ENCODE results near the gene TPK1.

Gene TPK1

GRCh38 chr7:144519925-144520324, 315.9 kb downstream of the TPK1 start:
- DNase-seq: no peak

DNA sequence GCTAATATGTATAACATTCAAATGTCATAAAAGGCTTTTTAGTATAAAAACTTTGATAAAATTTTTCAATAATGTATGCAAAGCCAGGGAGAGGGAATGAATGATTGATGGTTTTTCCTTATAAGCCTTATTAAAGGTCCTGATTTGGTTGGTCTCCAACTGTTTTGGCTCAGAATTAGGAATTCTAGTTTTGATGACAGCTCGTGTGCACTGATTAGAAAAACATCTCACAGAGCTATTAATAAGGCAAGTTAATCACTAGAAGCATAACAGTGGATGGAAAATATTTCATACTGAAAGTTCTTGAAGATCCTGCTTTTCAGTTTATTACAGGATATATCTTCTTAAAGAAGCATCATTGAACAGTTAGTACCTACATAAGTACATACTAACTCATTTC, 317.5 kb downstream of the TPK1 start:
- no peak for DNase-seq

DNA sequence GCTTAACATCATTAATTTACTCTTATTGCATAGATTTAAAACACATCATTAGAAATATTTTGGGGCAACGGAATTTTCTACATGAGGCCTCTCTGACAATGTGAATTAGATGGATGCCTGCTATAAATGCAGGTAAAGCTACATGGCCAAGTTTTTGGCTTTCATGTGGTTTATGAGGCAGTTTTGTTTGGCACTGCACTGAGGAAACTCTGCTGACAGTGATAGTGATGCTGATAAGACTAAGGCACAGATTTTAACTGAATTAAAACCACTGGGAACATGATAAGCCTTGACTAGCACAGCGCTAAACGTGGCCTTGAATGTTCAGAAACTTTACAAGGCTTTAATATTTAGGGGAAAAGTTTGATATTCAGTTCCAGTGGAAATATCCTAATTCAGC, 318.1 kb downstream of the TPK1 start:
- DNase-seq: no peak

- DNase-seq: no peak
These were observed 318.9 kb downstream of the TPK1 start for GRCh38 chr7:144516729-144517525.

DNA sequence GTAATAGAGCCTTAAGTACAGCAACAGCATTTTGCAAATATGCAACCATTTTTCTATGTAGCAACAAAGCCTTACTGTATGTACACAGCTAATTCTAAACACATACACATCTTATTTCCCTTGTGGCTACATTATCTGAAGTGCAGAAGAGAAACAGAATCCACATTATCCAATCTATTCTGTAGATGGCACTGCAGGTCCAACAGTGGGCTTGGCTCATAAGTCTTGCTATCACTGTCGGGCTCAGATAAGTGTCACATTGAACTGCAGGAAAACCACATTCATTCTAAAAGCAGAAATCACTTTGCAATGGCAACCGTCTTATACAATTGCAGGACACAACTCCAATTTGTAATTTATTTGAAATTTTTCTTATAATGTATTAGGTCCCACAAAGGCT, 322.5 kb downstream of the TPK1 start:
- DNase-seq: no peak

DNA sequence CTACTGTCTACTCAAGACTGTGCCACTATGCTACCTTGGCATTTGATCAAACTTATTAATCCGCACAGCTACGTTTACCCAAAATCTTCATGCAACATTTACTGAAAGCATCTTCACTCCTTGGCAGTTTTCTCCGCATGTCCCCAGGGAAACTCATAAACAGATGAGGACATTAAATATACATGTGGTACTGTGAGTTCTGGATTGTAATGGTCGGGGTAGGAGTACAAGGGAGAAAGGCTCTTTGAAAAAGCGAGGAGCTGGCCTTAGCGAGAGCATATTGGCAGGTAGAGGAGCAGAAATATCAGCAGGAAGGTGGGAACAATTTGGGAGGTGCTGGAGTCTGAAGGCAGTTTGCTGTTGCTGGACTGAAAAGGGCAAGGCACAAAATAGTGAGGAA, 325.2 kb downstream of the TPK1 start:
- no peak for DNase-seq

- DNase-seq: no peak
These were observed 327.2 kb downstream of the TPK1 start for GRCh38 chr7:144508702-144509101.

GRCh38 chr7:144503215-144503614, 332.6 kb downstream of the TPK1 start:
- DNase-seq: no peak

- DNase-seq: no peak
These were observed 335.6 kb downstream of the TPK1 start for GRCh38 chr7:144500225-144500624.

- no peak for DNase-seq
These were observed 338.6 kb downstream of the TPK1 start for GRCh38 chr7:144497282-144497681.

DNA sequence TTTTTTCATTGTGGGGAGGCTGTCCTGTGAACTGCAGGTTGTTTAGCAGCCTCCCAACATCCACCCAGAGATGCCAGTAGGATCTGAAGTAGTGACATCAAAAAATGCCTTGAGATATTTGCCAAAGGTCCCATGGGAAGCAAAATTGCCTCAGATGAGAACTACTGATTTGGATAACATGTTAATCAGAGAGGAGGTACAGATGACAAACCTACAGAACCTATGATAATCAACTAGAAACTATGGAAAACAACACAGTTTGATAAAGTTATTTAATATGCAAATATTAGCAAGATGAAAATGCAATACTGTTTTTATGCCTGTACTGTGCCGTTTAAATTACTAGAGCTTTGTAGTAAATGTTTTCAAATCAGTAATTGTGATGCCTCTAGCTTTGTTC, 341.5 kb downstream of the TPK1 start:
- DNase-seq: no peak

GRCh38 chr7:144489504-144489903, 346.3 kb downstream of the TPK1 start:
- DNase-seq: no peak

DNA sequence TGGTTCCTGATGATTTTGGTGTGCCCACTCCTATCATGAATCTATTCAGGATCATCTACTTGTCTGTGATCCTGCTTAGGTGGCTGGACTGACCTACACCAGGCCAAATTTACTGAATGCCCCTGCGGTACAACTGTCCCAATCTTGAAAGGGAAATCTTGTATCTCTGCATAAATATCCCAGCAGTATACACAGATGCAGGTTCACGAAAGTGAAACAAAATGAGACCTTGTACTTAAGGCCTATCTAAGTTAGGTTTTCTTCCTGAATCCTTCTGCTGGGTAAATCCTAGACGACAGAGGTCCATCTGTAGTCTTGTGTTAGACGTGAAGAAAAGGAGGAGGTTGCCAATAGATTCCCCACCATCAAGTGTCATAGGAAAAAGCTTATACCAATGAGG, 346.9 kb downstream of the TPK1 start:
- DNase-seq: no peak

- DNase-seq: no peak
These were observed 348.0 kb downstream of the TPK1 start for GRCh38 chr7:144487901-144488300.

- no peak for DNase-seq
These were observed 351.4 kb downstream of the TPK1 start for GRCh38 chr7:144484445-144484844.

DNA sequence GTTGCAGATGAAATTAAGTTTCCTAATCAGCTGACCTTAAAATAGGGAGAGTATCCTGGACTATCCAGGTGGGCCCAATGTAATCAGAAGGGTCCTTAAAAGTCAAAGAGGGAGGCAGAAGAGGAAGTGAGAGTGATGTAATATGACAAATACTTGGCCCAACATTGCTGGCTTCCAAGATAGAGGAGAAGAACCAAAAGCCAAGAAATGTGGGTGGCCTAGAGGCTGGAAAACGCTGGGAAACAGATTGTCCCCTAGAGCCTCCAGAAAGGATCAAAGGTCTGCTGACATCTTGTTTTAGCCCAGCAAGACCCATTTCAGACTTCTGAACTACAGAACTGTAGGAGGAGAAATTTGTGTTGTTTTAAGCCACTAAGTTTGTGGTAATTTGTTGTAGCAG, 352.7 kb downstream of the TPK1 start:
- DNase-seq: no peak

- DNase-seq: no peak
These were observed 354.0 kb downstream of the TPK1 start for GRCh38 chr7:144481833-144482232.

DNA sequence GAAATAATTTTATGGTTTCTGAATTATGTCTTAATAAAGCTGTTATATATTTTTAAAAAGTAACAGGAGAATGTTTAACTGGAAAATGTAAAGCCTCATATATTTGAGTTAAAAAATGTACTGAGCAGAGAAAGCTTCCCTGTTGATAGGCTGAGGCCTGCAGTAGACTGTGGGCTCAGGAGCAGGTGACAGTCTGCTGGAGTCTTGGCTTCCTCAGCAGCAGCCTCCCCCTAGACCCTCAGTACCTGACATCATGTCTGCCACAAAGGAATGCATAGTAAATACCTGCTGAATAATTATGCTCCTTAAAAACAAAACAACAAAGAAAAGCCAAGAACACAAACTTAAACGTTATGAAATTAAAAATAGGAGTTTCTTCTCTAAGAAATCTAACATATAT, 358.5 kb downstream of the TPK1 start:
- DNase-seq: no peak

GRCh38 chr7:144474800-144475615, 360.8 kb downstream of the TPK1 start:
- DNase-seq: no peak

DNA sequence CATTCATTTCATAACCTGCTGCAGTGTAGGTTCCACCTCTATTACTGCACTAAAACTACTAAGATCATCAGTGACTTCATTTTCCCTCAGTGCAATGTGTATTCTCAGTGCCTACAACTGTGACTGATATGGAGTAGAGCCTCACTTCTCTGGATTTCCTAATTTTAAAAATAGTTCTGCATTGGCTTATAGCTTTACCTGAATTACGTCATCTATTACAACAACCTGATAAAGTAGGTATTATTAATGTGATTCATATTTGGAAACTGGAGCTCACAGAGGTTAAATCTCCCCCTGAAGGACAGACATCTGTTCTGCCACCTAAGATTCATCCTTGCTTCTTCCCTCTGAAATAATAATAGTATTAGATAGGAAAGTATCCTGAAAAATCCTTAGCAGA, 361.5 kb downstream of the TPK1 start:
- DNase-seq: no peak

- DNase-seq: no peak
These were observed 361.9 kb downstream of the TPK1 start for GRCh38 chr7:144473908-144474307.

- DNase-seq: peak; percentile 2
These were observed 365.8 kb downstream of the TPK1 start for GRCh38 chr7:144470078-144470477.

GRCh38 chr7:144468990-144469732, 366.7 kb downstream of the TPK1 start:
- DNase-seq: no peak

DNA sequence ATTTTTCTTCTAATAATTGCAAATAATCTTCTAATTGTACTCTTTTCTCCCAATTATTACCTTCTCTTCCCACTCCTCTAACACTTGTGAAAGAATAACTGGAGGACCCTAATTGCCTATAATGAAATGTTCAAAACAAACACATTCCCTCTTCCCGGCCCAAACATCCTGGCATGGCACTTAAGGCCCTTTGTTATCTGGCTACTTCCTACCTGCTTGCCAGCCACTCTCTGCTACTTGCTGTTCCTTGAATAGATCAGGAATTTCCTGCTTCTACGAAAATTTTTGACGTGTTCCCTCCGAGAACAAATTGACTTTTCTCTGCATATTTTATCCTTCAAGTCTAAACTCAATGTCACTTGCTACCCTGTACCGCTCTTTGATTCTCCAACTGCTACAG, 376.2 kb downstream of the TPK1 start:
- DNase-seq: no peak
